Common myeloid progenitor, CD34-positive (primary cell): ENCODE data around the gene RAD21L1.

Experiments
- CTCF ChIA-PET: fragments of 350-600 bp; sonication (Branson Sonifier 250); formaldehyde crosslinking; loops from one replicate; lab custom pipeline; 2021; ENCODE audit warnings: antibody characterized with exemption; lab: Charles Lee
- POLR2A ChIA-PET: fragments of 350-600 bp; sonication (Branson Sonifier 250); formaldehyde crosslinking; loops from one replicate; lab custom pipeline; 2021; ENCODE audit warnings: antibody characterized with exemption; lab: Charles Lee
- DNase-seq, 3 donors: peaks; one replicate each; pipeline versions ENCODE4 v3.0.0 to v3.0.0-alpha.2; 2013
- H3K27ac ChIP-seq, 2 experiments: 1 replicate in 1 of 2; 2 replicates in 1 of 2; pipeline ENCODE4 v1.7.0; 2013; ENCODE audit warnings: inconsistent platforms in 2 of 2, low read length in 2 of 2, mild to moderate bottlenecking in 2 of 2, low read depth in 1 of 2, moderate library complexity in 1 of 2; ENCODE audit not compliant: severe bottlenecking in 2 of 2, insufficient read depth in 1 of 2, poor library complexity in 1 of 2
- H3K27me3 ChIP-seq, 5 experiments: replicated peaks in 2 of 5; 1 replicate in 3 of 5; 2 replicates in 2 of 5; pipeline versions ENCODE4 v1.6.1 to v1.7.0; 2013; ENCODE audit warnings: low read length in 4 of 5, mild to moderate bottlenecking in 2 of 5, moderate library complexity in 2 of 5, inconsistent platforms in 1 of 5; ENCODE audit not compliant: insufficient read depth in 5 of 5, control insufficient read depth in 4 of 5
- H3K36me3 ChIP-seq, 4 experiments: 1 replicate in 2 of 4; 2 replicates in 2 of 4; pipeline versions ENCODE4 v1.6.1 to v1.7.0; 2013; ENCODE audit warnings: low read length in 3 of 4, control low read depth in 1 of 4, mild to moderate bottlenecking in 1 of 4; ENCODE audit not compliant: control insufficient read depth in 4 of 4, insufficient read depth in 4 of 4
- H3K4me1 ChIP-seq, 4 experiments: 1 replicate in 3 of 4; 2 replicates in 1 of 4; pipeline versions ENCODE4 v1.6.1 to v1.7.1; 2013; ENCODE audit warnings: low read length in 3 of 4, mild to moderate bottlenecking in 3 of 4, control low read depth in 1 of 4, inconsistent platforms in 1 of 4, moderate library complexity in 1 of 4; ENCODE audit not compliant: control insufficient read depth in 4 of 4, insufficient read depth in 4 of 4; ENCODE audit errors: control extremely low read depth in 1 of 4
- H3K4me3 ChIP-seq, 7 experiments: 1 replicate in 4 of 7; 2 replicates in 3 of 7; pipeline versions ENCODE4 v1.5.1 to v1.7.0; 2013; ENCODE audit warnings: mild to moderate bottlenecking in 7 of 7, low read length in 6 of 7, moderate library complexity in 6 of 7, inconsistent platforms in 2 of 7, low read depth in 2 of 7, control low read depth in 1 of 7; ENCODE audit not compliant: insufficient read depth in 4 of 7, control insufficient read depth in 1 of 7; ENCODE audit errors: extremely low read depth in 1 of 7
- H3K9me3 ChIP-seq, 5 experiments: 1 replicate in 4 of 5; 2 replicates in 1 of 5; pipeline versions ENCODE4 v1.6.1 to v1.7.1; 2013; ENCODE audit warnings: low read length in 4 of 5, mild to moderate bottlenecking in 2 of 5, inconsistent platforms in 1 of 5, low read depth in 1 of 5, moderate library complexity in 1 of 5; ENCODE audit not compliant: control insufficient read depth in 4 of 5, insufficient read depth in 2 of 5; ENCODE audit errors: control extremely low read depth in 1 of 5
- WGBS: methylation state at CpG from one replicate; pipeline ENCODE4 v1.1.5; 2013; ENCODE audit not compliant: insufficient coverage; 5-methylcytosine and 5-hydroxymethylcytosine counted together

The RAD21L1 gene

DNA sequence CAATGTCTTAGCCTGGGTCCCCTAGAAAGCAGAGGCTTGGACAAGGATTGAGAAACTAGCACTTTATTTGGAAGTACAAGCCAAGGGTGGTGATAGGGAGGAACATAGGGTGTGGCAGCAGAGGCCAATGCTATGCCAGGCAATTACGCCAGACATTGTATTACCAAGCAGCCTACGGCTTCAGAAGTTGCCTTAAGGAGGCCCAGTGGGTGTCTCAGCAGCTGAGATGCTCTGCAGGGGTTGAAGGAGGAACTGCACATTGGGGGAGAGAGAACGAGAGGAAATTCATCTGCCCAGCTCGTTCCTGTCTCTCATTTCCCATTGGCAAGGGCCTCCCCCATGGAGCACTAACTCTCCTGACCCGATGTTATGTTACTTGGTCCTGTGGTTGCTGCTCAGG, 21.7 kb upstream of the RAD21L1 start:
- peaks cover 0 to 3% (median 0%) of the 10 kb centered on the region in 5 experiments for H3K27me3 ChIP-seq
- no peak overlapping the region for H3K27ac ChIP-seq
- peaks cover 0 to 14% (median 10%) of the 10 kb centered on the region in 4 experiments for H3K4me1 ChIP-seq
- no peaks in the 10 kb centered on the region for H3K36me3 ChIP-seq
- WGBS = 32% methylated on average over 4 of the region's 5 CpGs
- peak in 2 of 3 donors; percentile 43 to 46 for DNase-seq
- H3K4me3 ChIP-seq = no peak overlapping the region
- ChIA-PET POLR2A (no interaction called here), CTCF (interaction anchor here (1.4 kb wide), 1 partner anchor 14 kb away, joined by 4 read pairs; no protein-coding TSS in a partner anchor)
- no peaks in the 10 kb centered on the region for H3K9me3 ChIP-seq

DNA sequence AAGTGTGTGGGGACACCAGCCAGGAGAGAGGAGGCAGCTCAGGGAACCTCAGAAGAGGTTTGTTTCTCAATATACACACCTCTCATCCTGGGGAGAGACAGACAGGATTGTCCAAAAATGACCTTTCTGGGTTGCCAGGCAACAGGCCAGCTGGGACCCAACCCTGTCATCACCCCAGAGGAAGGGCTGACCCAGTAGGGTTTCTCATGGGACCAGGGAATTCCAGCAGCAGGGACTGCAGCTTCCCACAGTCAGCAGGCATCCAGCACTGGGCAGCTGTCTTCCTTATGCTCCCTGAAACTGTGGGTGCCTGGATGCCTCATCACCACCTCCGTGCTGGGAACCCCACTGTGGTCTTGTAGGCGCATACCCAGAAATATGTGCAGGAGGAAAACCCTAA, 21.3 kb upstream of the RAD21L1 start:
- Histone ChIP-seq H3K4me3 (no peak overlapping the region), H3K4me1 (peaks cover 0 to 14% (median 10%) of the 10 kb centered on the region in 4 experiments), H3K36me3 (no peaks in the 10 kb centered on the region), H3K9me3 (no peaks in the 10 kb centered on the region), H3K27me3 (peaks cover 0 to 3% (median 0%) of the 10 kb centered on the region in 5 experiments), H3K27ac (no peak overlapping the region)
- ChIA-PET CTCF (interaction anchor here (0.8 to 1.4 kb wide), 2 partner anchors 14 to 32 kb away, joined by 3 to 4 read pairs; no protein-coding TSS in a partner anchor), POLR2A (no interaction called here)
- DNase-seq = no peak
- WGBS = 92% methylated on average over 2 of the region's 2 CpGs

GRCh38 chr20:1205802-1206201, 20.0 kb upstream of the RAD21L1 start:
- Histone ChIP-seq H3K27ac (no peak overlapping the region), H3K36me3 (no peaks in the 10 kb centered on the region), H3K4me1 (peaks cover 0 to 14% (median 9%) of the 10 kb centered on the region in 4 experiments), H3K9me3 (no peaks in the 10 kb centered on the region), H3K27me3 (peaks cover 0 to 3% (median 0%) of the 10 kb centered on the region in 5 experiments), H3K4me3 (no peak overlapping the region)
- CTCF ChIA-PET = interaction anchor here (0.8 to 1.2 kb wide), 5 partner anchors 8 to 232 kb away, joined by 3 read pairs; no protein-coding TSS in a partner anchor
- no peak for DNase-seq
- WGBS = 100% methylated on average over 5 of the region's 8 CpGs
- POLR2A ChIA-PET = no interaction called here

- WGBS = 96% methylated on average over 14 of the region's 19 CpGs
- H3K27ac ChIP-seq = no peak overlapping the region
- peaks cover 0 to 3% (median 0%) of the 10 kb centered on the region in 5 experiments for H3K27me3 ChIP-seq
- no peak for DNase-seq
- no peak overlapping the region for H3K4me3 ChIP-seq
- POLR2A ChIA-PET = no interaction called here
- peaks cover 0 to 14% (median 9%) of the 10 kb centered on the region in 4 experiments for H3K4me1 ChIP-seq
- CTCF ChIA-PET = interaction anchor here (1.1 to 1.2 kb wide), 2 partner anchors 9 to 156 kb away, joined by 3 read pairs; no protein-coding TSS in a partner anchor
- no peaks in the 10 kb centered on the region for H3K36me3 ChIP-seq
- H3K9me3 ChIP-seq = no peaks in the 10 kb centered on the region
These were observed 19.3 kb upstream of the RAD21L1 start for GRCh38 chr20:1206366-1207148.

- CTCF ChIA-PET = interaction anchor here (1.5 kb wide), 1 partner anchor 9 kb away, joined by 4 read pairs; no protein-coding TSS in a partner anchor
- POLR2A ChIA-PET = no interaction called here
- Histone ChIP-seq H3K36me3 (no peaks in the 10 kb centered on the region), H3K9me3 (no peaks in the 10 kb centered on the region), H3K4me3 (no peak overlapping the region), H3K27me3 (peaks cover 0 to 3% (median 0%) of the 10 kb centered on the region in 5 experiments), H3K4me1 (peaks cover 0 to 14% (median 9%) of the 10 kb centered on the region in 4 experiments), H3K27ac (no peak overlapping the region)
- WGBS = 94% methylated on average over 2 of the region's 3 CpGs
- DNase-seq = no peak
These were observed 18.5 kb upstream of the RAD21L1 start for GRCh38 chr20:1207293-1207878.

- WGBS = 66% methylated on average over 3 of the region's 5 CpGs
- CTCF ChIA-PET = interaction anchor here (1.2 to 1.5 kb wide), 2 partner anchors 18 to 253 kb away, joined by 3 to 5 read pairs; no protein-coding TSS in a partner anchor
- Histone ChIP-seq H3K4me3 (no peak overlapping the region), H3K27me3 (peaks cover 0 to 4% (median 0%) of the 10 kb centered on the region in 5 experiments), H3K4me1 (peaks cover 0 to 5% (median under 1%) of the 10 kb centered on the region in 4 experiments), H3K9me3 (no peaks in the 10 kb centered on the region), H3K27ac (no peak overlapping the region), H3K36me3 (no peaks in the 10 kb centered on the region)
- POLR2A ChIA-PET = no interaction called here
- no peak for DNase-seq
These were observed 16.1 kb upstream of the RAD21L1 start for GRCh38 chr20:1209447-1210387.
